Hepatocyte (in vitro differentiated cells): Measurements from ENCODE around the gene SND1.

Experiments
- EZH2 ChIP-seq: fragments of 200-600 bp; sonication (generic); IDR thresholded peaks from 2 replicates; pipeline ENCODE4 v1.6.1; 2016; ENCODE audit warnings: antibody characterized with exemption, mild to moderate bottlenecking, borderline replicate concordance
- EZH2phosphoT487 ChIP-seq: fragments of 200-600 bp; sonication (generic); IDR thresholded peaks from one replicate; pipeline ENCODE4 v1.6.1; 2018; ENCODE audit warnings: antibody characterized with exemption, mild to moderate bottlenecking, low read depth, moderate library complexity; ENCODE audit not compliant: unreplicated experiment, severe bottlenecking
- TF ChIP-seq, protein P1 (sequence below): fragments of 200-600 bp; sonication (generic); IDR thresholded peaks from 2 replicates; pipeline ENCODE4 v1.5.1; 2016; ENCODE audit warnings: antibody characterized with exemption, mild to moderate bottlenecking; ENCODE audit not compliant: poor library complexity

DNA sequence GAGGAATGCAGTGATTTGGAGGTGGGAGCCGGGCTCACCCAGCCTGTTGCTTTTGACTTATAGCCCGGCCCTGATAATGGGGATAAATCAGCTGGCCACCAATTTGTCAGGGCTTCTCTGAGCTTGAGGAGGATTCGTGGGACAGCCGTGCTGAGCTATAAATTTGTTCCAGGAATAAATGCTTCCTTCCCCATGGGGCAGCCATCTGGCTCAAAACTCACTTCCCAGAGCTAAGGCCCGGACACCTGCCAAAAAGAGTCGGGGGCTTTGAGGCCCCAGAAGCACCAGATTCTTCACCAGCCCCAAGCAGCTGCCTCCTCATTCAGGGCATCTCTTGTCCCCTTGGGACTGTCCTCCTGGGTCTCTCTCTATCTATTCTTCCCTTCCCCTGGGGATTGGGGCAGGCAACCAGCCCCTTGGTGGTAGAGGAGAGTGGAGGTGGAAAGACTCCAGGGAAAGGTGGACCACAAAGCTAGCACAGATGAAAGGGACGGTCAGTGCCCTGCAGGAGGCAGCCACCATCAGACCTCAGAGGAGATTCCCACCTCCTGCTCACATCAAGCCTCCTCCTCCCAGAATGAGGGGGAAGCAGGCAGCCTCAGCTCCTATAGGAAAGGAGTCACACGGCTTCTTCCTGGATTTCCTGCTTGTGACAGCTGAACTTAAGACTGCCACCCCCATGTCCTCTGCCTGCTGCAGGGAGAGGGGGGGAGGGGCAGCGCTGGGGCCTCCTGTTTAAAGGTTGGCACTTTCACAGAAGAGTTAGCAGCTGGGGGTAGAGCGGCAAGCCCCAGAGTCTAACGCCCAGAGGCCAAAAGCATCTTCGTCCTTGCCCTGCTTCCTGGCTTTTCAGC, 423.5 kb downstream of the SND1 start:
- TF ChIP-seq, protein P1, sequence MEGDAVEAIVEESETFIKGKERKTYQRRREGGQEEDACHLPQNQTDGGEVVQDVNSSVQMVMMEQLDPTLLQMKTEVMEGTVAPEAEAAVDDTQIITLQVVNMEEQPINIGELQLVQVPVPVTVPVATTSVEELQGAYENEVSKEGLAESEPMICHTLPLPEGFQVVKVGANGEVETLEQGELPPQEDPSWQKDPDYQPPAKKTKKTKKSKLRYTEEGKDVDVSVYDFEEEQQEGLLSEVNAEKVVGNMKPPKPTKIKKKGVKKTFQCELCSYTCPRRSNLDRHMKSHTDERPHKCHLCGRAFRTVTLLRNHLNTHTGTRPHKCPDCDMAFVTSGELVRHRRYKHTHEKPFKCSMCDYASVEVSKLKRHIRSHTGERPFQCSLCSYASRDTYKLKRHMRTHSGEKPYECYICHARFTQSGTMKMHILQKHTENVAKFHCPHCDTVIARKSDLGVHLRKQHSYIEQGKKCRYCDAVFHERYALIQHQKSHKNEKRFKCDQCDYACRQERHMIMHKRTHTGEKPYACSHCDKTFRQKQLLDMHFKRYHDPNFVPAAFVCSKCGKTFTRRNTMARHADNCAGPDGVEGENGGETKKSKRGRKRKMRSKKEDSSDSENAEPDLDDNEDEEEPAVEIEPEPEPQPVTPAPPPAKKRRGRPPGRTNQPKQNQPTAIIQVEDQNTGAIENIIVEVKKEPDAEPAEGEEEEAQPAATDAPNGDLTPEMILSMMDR, result no peak
- TF ChIP-seq EZH2, result no peak
- no peak for TF ChIP-seq EZH2phosphoT487
